GM21529 (cell line): ENCODE measurements around the gene TRIM25.
"Not testable (repeated sequence)": the region's sequence is repeated elsewhere in the genome, so short reads cannot be mapped to it uniquely, and the experiment has no call there.

Experiments used
- ATAC-seq: cut with Tn5 transposase; IDR thresholded peaks from one replicate; pipeline ENCODE4 v1.9.1; 2021; ENCODE audit not compliant: unreplicated experiment

The TRIM25 gene

GRCh38 chr17:56913867-56914580 lies at the start of gene TRIM25:
TRIM25 (minus strand) TSS chr17:56914049; CDS start chr17:56913988, 61 bp downstream.
- ATAC-seq, result peak; percentile 65

- peak; percentile 96 for ATAC-seq
Observed at GRCh38 chr17:56960596-56961538, 47.0 kb upstream of the TRIM25 start, which contains the start of gene COIL. COIL (minus strand) TSS chr17:56961050; CDS start chr17:56961019, 31 bp downstream.

- ATAC-seq, result no peak
Observed at GRCh38 chr17:56956992-56957391, 43.1 kb upstream of the TRIM25 start.

GRCh38 chr17:56949595-56949994 lies 35.7 kb upstream of the TRIM25 start:
- ATAC-seq, result no peak

- ATAC-seq, result no peak
Observed at GRCh38 chr17:56948491-56948890, 34.6 kb upstream of the TRIM25 start.

GRCh38 chr17:56947741-56948140 lies 33.9 kb upstream of the TRIM25 start:
- ATAC-seq, result no peak

- ATAC-seq, result no peak
Observed at GRCh38 chr17:56945938-56946505, 32.2 kb upstream of the TRIM25 start.

GRCh38 chr17:56943505-56944125 lies 29.8 kb upstream of the TRIM25 start:
- ATAC-seq, result no peak

- ATAC-seq, result no peak
Observed at GRCh38 chr17:56939869-56940484, 26.1 kb upstream of the TRIM25 start.

GRCh38 chr17:56938206-56938605 lies 24.4 kb upstream of the TRIM25 start:
- ATAC-seq, result not testable (repeated sequence)

- no peak for ATAC-seq
Observed at GRCh38 chr17:56937687-56938086, 23.8 kb upstream of the TRIM25 start.

- ATAC-seq, result no peak
Observed at GRCh38 chr17:56936697-56937322, 23.0 kb upstream of the TRIM25 start.

GRCh38 chr17:56935461-56935860 lies 21.6 kb upstream of the TRIM25 start:
- ATAC-seq, result no peak

GRCh38 chr17:56934280-56934679 lies 20.4 kb upstream of the TRIM25 start:
- ATAC-seq, result no peak

GRCh38 chr17:56933868-56934267 lies 20.0 kb upstream of the TRIM25 start:
- no peak for ATAC-seq

- ATAC-seq, result no peak
Observed at GRCh38 chr17:56933151-56933745, 19.4 kb upstream of the TRIM25 start.

GRCh38 chr17:56930739-56931337 lies 17.0 kb upstream of the TRIM25 start:
- ATAC-seq, result no peak

- ATAC-seq, result no peak
Observed at GRCh38 chr17:56929362-56929969, 15.6 kb upstream of the TRIM25 start.

GRCh38 chr17:56928586-56928985 lies 14.7 kb upstream of the TRIM25 start:
- ATAC-seq, result no peak
